Loucy (cell line): ENCODE results near the gene TBR1.

ENCODE experiments used
- CTCF ChIP-seq: fragments of 200-600 bp; sonication (generic); conservative IDR thresholded peaks from 2 replicates; pipeline ENCODE4 v1.5.1; 2014; ENCODE audit warnings: mild to moderate bottlenecking, antibody characterized with exemption, low read length
- EZH2phosphoT487 ChIP-seq: fragments of 200-600 bp; IDR thresholded peaks from 2 replicates; pipeline ENCODE4 v1.6.1; 2018; ENCODE audit warnings: antibody characterized with exemption, mild to moderate bottlenecking, moderate library complexity, borderline replicate concordance

- TF ChIP-seq CTCF (no peak), EZH2phosphoT487 (no peak)
Measured at GRCh38 chr2:161379740-161380139, 36.4 kb upstream of the TBR1 start.
